Measurements from ENCODE around the gene EMILIN1. TPM values are rescaled to one million over a fixed set of nuclear protein-coding genes. Genes with fewer than 3 reads are reported as not detected.

The EMILIN1 gene
- polyA plus RNA-seq, 1 of the 3 experiments (the other 2 are of a cell fraction): 286 TPM

- WGBS (ENCODE audit: low lambda C conversion rate): 86% methylated on average over 5 of the region's 5 CpGs
- no peak overlapping the region for H2AFZ ChIP-seq (ENCODE audit: low read depth)
- TF ChIP-seq NRF1 (IDR thresholded peaks at IDR 0.05; ENCODE audit: low read depth, low read length) (no peak), SMC3 (IDR thresholded peaks at IDR 0.05; ENCODE audit: low read depth, low read length) (no peak), ELF1 (IDR thresholded peaks at IDR 0.05) (no peak), CTCF (IDR thresholded peaks at IDR 0.05) (no peak), GABPA (IDR thresholded peaks at IDR 0.05; ENCODE audit: low read depth) (no peak), SIN3A (IDR thresholded peaks at IDR 0.05; ENCODE audit: borderline replicate concordance, low read depth, low read length) (no peak), ZBTB33 (IDR thresholded peaks at IDR 0.05; ENCODE audit: borderline replicate concordance, low read depth) (no peak), JUND (IDR thresholded peaks at IDR 0.05) (no peak), NFIC (IDR thresholded peaks at IDR 0.05; ENCODE audit: borderline replicate concordance) (no peak), MAX (IDR thresholded peaks at IDR 0.05; ENCODE audit: low read depth) (no peak), RCOR1 (IDR thresholded peaks at IDR 0.05; ENCODE audit: low read length) (no peak), RXRA (IDR thresholded peaks at IDR 0.05; ENCODE audit: borderline replicate concordance, low read depth) (no peak), RFX5 (IDR thresholded peaks at IDR 0.05; ENCODE audit: low read length) (no peak), GATA2 (CRISPR knock-in tag; IDR thresholded peaks at IDR 0.05) (no peak), IRF3 (IDR thresholded peaks at IDR 0.05; ENCODE audit: low read depth, low read length) (no peak)
- CTCF ChIA-PET: interaction anchor here (0.6 to 14.6 kb wide), 26 partner anchors 9 to 288 kb away, joined by 3 to 227 read pairs (median 3); partner anchors contain the start of genes AGBL5 and OST4
- H3K79me2 ChIP-seq (ENCODE audit: insufficient read depth): no peaks in the 10 kb centered on the region
- H3K4me3 ChIP-seq (ENCODE audit: low read depth in 2 of 2, low read length in 1 of 2): peak overlapping the region in 1 of 2 experiments; percentile 75; a peak in 1 of 4 replicates
- POLR2A ChIA-PET: interaction anchor here (0.6 to 4.8 kb wide), 14 partner anchors 9 to 215 kb away, joined by 3 to 36 read pairs (median 4); partner anchors contain the start of genes AGBL5, EMILIN1, OST4 and PREB
- H3K36me3 ChIP-seq (replicated peaks in 1 of 2; ENCODE audit: control insufficient read depth in 1 of 2, insufficient read depth in 2 of 2, low read length in 1 of 2): peaks cover 0 to 22% of the 10 kb centered on the region in 2 experiments
- H3K27me3 ChIP-seq (ENCODE audit: insufficient read depth): no peaks in the 10 kb centered on the region
- H3K9ac ChIP-seq: no peak overlapping the region
- H3K9me2 ChIP-seq: no peaks in the 10 kb centered on the region
- DNase-seq: no peak
- H3K4me1 ChIP-seq (ENCODE audit: control insufficient read depth in 1 of 2, insufficient read depth in 2 of 2, low read depth in 1 of 2, low read length in 1 of 2): peaks cover 6 to 32% of the 10 kb centered on the region in 2 experiments; a peak in 3 of 4 replicates
- 0 out of 2 replicates have a peak overlapping the region, but pooled peaks have one; percentile 89 for H3K4me2 ChIP-seq
- no peak overlapping the region for H3K27ac ChIP-seq (ENCODE audit: low read depth in 2 of 2, low read length in 1 of 2)
- H4K20me1 ChIP-seq (ENCODE audit: insufficient read depth): peaks cover 8% of the 10 kb centered on the region; the same call in 1 of the 2 replicates
- H3K9me3 ChIP-seq: no peaks in the 10 kb centered on the region
- peaks cover 7% of the 10 kb centered on the region for H3F3A ChIP-seq (replicated peaks; ENCODE audit: insufficient read depth)
Measured at GRCh38 chr2:27087823-27088410, 9.5 kb downstream of the EMILIN1 start.

All from SK-N-SH (cell line).